GM12878 (cell line): Measurements from ENCODE around the gene CXCL17. TPM values are rescaled to one million over a fixed set of nuclear protein-coding genes. Genes with fewer than 3 reads are reported as not detected.
A peak's percentile ranks its signal among the peaks of the same experiment; 100 is the strongest.

Experiments
- BCL11A ChIP-seq: IDR thresholded peaks from 2 replicates; pipeline ENCODE4 v1.6.1; 2011; ENCODE audit warnings: low read depth, low read length
- CBX3 ChIP-seq: fragments of 200-600 bp; sonication (generic); IDR thresholded peaks from 2 replicates; pipeline ENCODE4 v1.6.1; 2016; ENCODE audit warnings: low read depth, borderline replicate concordance
- EP300 ChIP-seq, 2 experiments: fragments of 150-350 bp in 1 of 2; IDR thresholded peaks; 2 replicates each; pipeline ENCODE4 v1.6.1; 2011 to 2012; ENCODE audit warnings: low read depth in 2 of 2, low read length in 2 of 2, borderline replicate concordance in 1 of 2, improper control_type of control experiment in 1 of 2, inconsistent platforms in 1 of 2; ENCODE audit not compliant: control insufficient read depth in 1 of 2
- ETV6 ChIP-seq, 2 experiments: fragments of 450-650 bp in 1 of 2; IDR thresholded peaks in 1 of 2; conservative IDR thresholded peaks in 1 of 2; 2 replicates each; pipeline ENCODE4 v1.6.1; 2014; ENCODE audit warnings: antibody characterized with exemption in 1 of 2, borderline replicate concordance in 1 of 2, low read depth in 1 of 2, mild to moderate bottlenecking in 1 of 2, moderate library complexity in 1 of 2
- EZH2 ChIP-seq: IDR thresholded peaks from 2 replicates; pipeline ENCODE4 v1.6.1; 2012; ENCODE audit warnings: low read depth, mild to moderate bottlenecking, control low read depth, inconsistent platforms, low read length, borderline replicate concordance; ENCODE audit not compliant: control insufficient read depth
- FOXK2 ChIP-seq: fragments of 450-650 bp; IDR thresholded peaks from 2 replicates; pipeline ENCODE4 v1.6.1; 2017; ENCODE audit warnings: mild to moderate bottlenecking, moderate library complexity
- IKZF2 ChIP-seq, 2 experiments: fragments of 450-650 bp; IDR thresholded peaks; 2 replicates each; pipeline ENCODE4 v1.6.1; 2017; ENCODE audit warnings: mild to moderate bottlenecking in 2 of 2, moderate library complexity in 2 of 2
- KDM1A ChIP-seq: fragments of 200-600 bp; sonication (generic); IDR thresholded peaks from 2 replicates; pipeline ENCODE4 v1.6.1; 2016; ENCODE audit warnings: borderline replicate concordance
- KLF5 ChIP-seq: fragments of 450-650 bp; IDR thresholded peaks from 2 replicates; pipeline ENCODE4 v1.6.1; 2014; ENCODE audit warnings: mild to moderate bottlenecking; ENCODE audit not compliant: partially characterized antibody
- MEF2B ChIP-seq: fragments of 450-650 bp; IDR thresholded peaks from 2 replicates; pipeline ENCODE4 v1.6.1; 2018; ENCODE audit warnings: mild to moderate bottlenecking, moderate library complexity; ENCODE audit not compliant: partially characterized antibody, poor library complexity, severe bottlenecking
- MXI1 ChIP-seq: fragments of 150-350 bp; IDR thresholded peaks from 2 replicates; pipeline ENCODE4 v1.6.1; 2011; ENCODE audit warnings: low read depth, mild to moderate bottlenecking, inconsistent platforms, low read length, improper control_type of control experiment
- MYB ChIP-seq: fragments of 150-350 bp; IDR thresholded peaks from 2 replicates; pipeline ENCODE4 v1.6.1; 2014; ENCODE audit warnings: mild to moderate bottlenecking, low read depth, low read length, borderline replicate concordance
- NR2C1 ChIP-seq: fragments of 450-650 bp; IDR thresholded peaks from 2 replicates; pipeline ENCODE4 v1.6.1; 2017; ENCODE audit warnings: antibody characterized with exemption, mild to moderate bottlenecking, moderate library complexity
- NRF1 ChIP-seq: conservative IDR thresholded peaks from 2 replicates; pipeline ENCODE4 v1.6.1; 2011; ENCODE audit warnings: mild to moderate bottlenecking, low read depth, low read length, improper control_type of control experiment
- PAX8 ChIP-seq: fragments of 450-650 bp; IDR thresholded peaks from 2 replicates; pipeline ENCODE4 v1.6.1; 2017; ENCODE audit warnings: mild to moderate bottlenecking, moderate library complexity
- POU2F2 ChIP-seq: IDR thresholded peaks from 3 replicates; pipeline ENCODE4 v1.6.1; 2011; ENCODE audit warnings: low read depth, mild to moderate bottlenecking, low read length, borderline replicate concordance
- RAD51 ChIP-seq: fragments of 450-650 bp; IDR thresholded peaks from 2 replicates; pipeline ENCODE4 v1.6.1; 2016; ENCODE audit warnings: moderate library complexity, mild to moderate bottlenecking, inconsistent platforms
- RCOR1 ChIP-seq: conservative IDR thresholded peaks from 2 replicates; pipeline ENCODE4 v1.6.1; 2012; ENCODE audit warnings: low read depth, low read length, improper control_type of control experiment
- SMC3 ChIP-seq: IDR thresholded peaks from 2 replicates; pipeline ENCODE4 v1.6.1; 2011; ENCODE audit warnings: low read length, improper control_type of control experiment, borderline replicate concordance
- SP1 ChIP-seq: IDR thresholded peaks from one replicate; pipeline ENCODE4 v1.6.1; 2011; ENCODE audit warnings: low read depth, low read length
- TAF1 ChIP-seq: IDR thresholded peaks from 2 replicates; pipeline ENCODE4 v1.6.1; 2011; ENCODE audit warnings: mild to moderate bottlenecking, low read depth, low read length, borderline replicate concordance
- TCF3 ChIP-seq: IDR thresholded peaks from 2 replicates; pipeline ENCODE4 v1.6.1; 2012; ENCODE audit warnings: low read depth, mild to moderate bottlenecking, low read length, borderline replicate concordance; ENCODE audit not compliant: insufficient read depth
- TCF7 ChIP-seq: IDR thresholded peaks from 2 replicates; pipeline ENCODE4 v1.6.1; 2014; ENCODE audit warnings: antibody characterized with exemption, borderline replicate concordance
- YY1 ChIP-seq: IDR thresholded peaks from 2 replicates; pipeline ENCODE4 v1.6.1; 2011; ENCODE audit warnings: low read depth, mild to moderate bottlenecking, low read length
- ZBTB33 ChIP-seq: fragments of 450-650 bp; IDR thresholded peaks from 2 replicates; pipeline ENCODE4 v1.6.1; 2017; ENCODE audit warnings: mild to moderate bottlenecking
- ZNF24 ChIP-seq: fragments of 450-650 bp; IDR thresholded peaks from 2 replicates; pipeline ENCODE4 v1.6.1; 2017; ENCODE audit warnings: antibody characterized with exemption, mild to moderate bottlenecking
- polyA plus RNA-seq, 11 experiments: library from polyadenylated mRNA; depleted of rRNA in 4 of 11; unstranded in 6 of 11; stranded (reverse) in 5 of 11; fragments of >200 nt; fragmentation: Nextera tagmentation in 4 of 11; fragmentation: Illumina TruSeq in 1 of 11; extraction: Ambion mirVana in 4 of 11; extraction: Trizol in 1 of 11; gene quantifications; 1 replicate in 1 of 11; 2 replicates in 10 of 11; pipeline versions ENCODE4 v1.2.1 to v1.2.3, GENCODE V29; 2011 to 2016; ENCODE audit warnings: inconsistent platforms in 2 of 11, missing spikeins in 2 of 11, low read depth in 1 of 11
- total RNA-seq, 4 experiments: library from RNA; depleted of rRNA in 3 of 4; stranded (reverse); fragments of >200 nt in 3 of 4; fragmentation: Illumina TruSeq in 1 of 4; extraction: Trizol in 1 of 4; gene quantifications; 2 replicates each; pipeline versions ENCODE4 v1.2.1 to v1.2.3, GENCODE V29; 2013 to 2021
- TF ChIP-seq, protein P1 (sequence below): fragments of 150-350 bp; IDR thresholded peaks from 2 replicates; pipeline ENCODE4 v1.6.1; 2014; ENCODE audit warnings: mild to moderate bottlenecking, low read depth, low read length
- TF ChIP-seq, protein P2 (sequence below): IDR thresholded peaks from 2 replicates; pipeline ENCODE4 v1.6.1; 2011; ENCODE audit warnings: low read depth, mild to moderate bottlenecking, low read length, moderate library complexity, borderline replicate concordance; ENCODE audit errors: extremely low read depth

The CXCL17 gene
- total and polyA plus RNA-seq, 10 of the 15 experiments (the other 5 are each of a cell fraction or from before 2014, with no cell fraction given), result 0.13 to 0.24 (median 0.15) TPM; not detected in 7

- TF ChIP-seq YY1 (no peak), ZNF24 (no peak), NRF1 (no peak), KDM1A (no peak), ZBTB33 (no peak), EZH2 (no peak), SP1 (peak; percentile 99), BCL11A (no peak), PAX8 (no peak), RCOR1 (no peak), CBX3 (no peak), RAD51 (no peak), FOXK2 (no peak), NR2C1 (no peak), TCF3 (no peak), IKZF2 (IDR thresholded peaks at IDR 0.05) (peak in 1 of 2 experiments; percentile 15; a peak in 2 of 4 replicates), MEF2B (no peak), MYB (no peak), EP300 (IDR thresholded peaks at IDR 0.05; ENCODE audit: borderline replicate concordance in 1 of 2, control insufficient read depth in 1 of 2, low read depth in 2 of 2, low read length in 2 of 2) (no peak), ETV6 (conservative IDR thresholded peaks at IDR 0.05 in 1 of 2, IDR thresholded peaks at IDR 0.05 in 1 of 2; ENCODE audit: borderline replicate concordance in 1 of 2, low read depth in 1 of 2) (no peak), POU2F2 (peak; percentile 57), KLF5 (peak; percentile 46), TAF1 (peak; percentile 64), TCF7 (no peak), SMC3 (no peak), MXI1 (peak; percentile 91)
- TF ChIP-seq, protein P1, sequence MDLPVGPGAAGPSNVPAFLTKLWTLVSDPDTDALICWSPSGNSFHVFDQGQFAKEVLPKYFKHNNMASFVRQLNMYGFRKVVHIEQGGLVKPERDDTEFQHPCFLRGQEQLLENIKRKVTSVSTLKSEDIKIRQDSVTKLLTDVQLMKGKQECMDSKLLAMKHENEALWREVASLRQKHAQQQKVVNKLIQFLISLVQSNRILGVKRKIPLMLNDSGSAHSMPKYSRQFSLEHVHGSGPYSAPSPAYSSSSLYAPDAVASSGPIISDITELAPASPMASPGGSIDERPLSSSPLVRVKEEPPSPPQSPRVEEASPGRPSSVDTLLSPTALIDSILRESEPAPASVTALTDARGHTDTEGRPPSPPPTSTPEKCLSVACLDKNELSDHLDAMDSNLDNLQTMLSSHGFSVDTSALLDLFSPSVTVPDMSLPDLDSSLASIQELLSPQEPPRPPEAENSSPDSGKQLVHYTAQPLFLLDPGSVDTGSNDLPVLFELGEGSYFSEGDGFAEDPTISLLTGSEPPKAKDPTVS, result no peak
- TF ChIP-seq, protein P2, sequence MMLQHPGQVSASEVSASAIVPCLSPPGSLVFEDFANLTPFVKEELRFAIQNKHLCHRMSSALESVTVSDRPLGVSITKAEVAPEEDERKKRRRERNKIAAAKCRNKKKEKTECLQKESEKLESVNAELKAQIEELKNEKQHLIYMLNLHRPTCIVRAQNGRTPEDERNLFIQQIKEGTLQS, result no peak
These were observed 46.1 kb downstream of the CXCL17 start (continued) for GRCh38 chr19:42396381-42397262.
